Activated CD4-positive, alpha-beta T cell treated with anti-CD3 and anti-CD28 coated beads for 36 hours (primary cell): ENCODE measurements around the gene DUSP14. TPM values are rescaled to one million over a fixed set of nuclear protein-coding genes. Genes with fewer than 3 reads are reported as not detected.
"Not testable (repeated sequence)": the region's sequence is repeated elsewhere in the genome, so short reads cannot be mapped to it uniquely, and the experiment has no call there.

Source experiments
- ATAC-seq: fragments of 200-7000 bp; cut with Tn5 transposase; one replicate; pipeline ENCODE4 v1.10.0; 2021; ENCODE audit warnings: mild to moderate bottlenecking, moderate library complexity
- CTCF ChIA-PET: fragments of 350-600 bp; sonication (Branson Sonifier 250); formaldehyde crosslinking; loops from one replicate; lab custom pipeline; 2021; ENCODE audit warnings: antibody characterized with exemption; lab: Charles Lee
- POLR2A ChIA-PET: fragments of 350-600 bp; sonication (Branson Sonifier 250); formaldehyde crosslinking; loops from one replicate; lab custom pipeline; 2021; ENCODE audit warnings: antibody characterized with exemption, inconsistent platforms; lab: Charles Lee
- DNase-seq: peaks from one replicate; pipeline ENCODE4 v3.0.0-alpha.2; 2020
- H3K27ac Mint-ChIP-seq: one replicate; pipeline ENCODE4 v1.8.0; 2021; ENCODE audit warnings: mixed read lengths
- H3K27me3 Mint-ChIP-seq: one replicate; pipeline ENCODE4 v1.8.0; 2021; ENCODE audit warnings: mixed read lengths
- H3K36me3 Mint-ChIP-seq: one replicate; pipeline ENCODE4 v1.8.0; 2021; ENCODE audit warnings: low read depth, mixed read lengths
- H3K4me1 Mint-ChIP-seq: one replicate; pipeline ENCODE4 v1.8.0; 2021; ENCODE audit warnings: mixed read lengths
- H3K4me3 Mint-ChIP-seq: one replicate; pipeline ENCODE4 v1.8.0; 2021; ENCODE audit warnings: mild to moderate bottlenecking, moderate library complexity, mixed read lengths
- H3K9me3 Mint-ChIP-seq: one replicate; pipeline ENCODE4 v1.8.0; 2021; ENCODE audit warnings: low read depth, mixed read lengths
- intact Hi-C, 2 experiments: fragments of 100-400 bp; cut with DNase I in 1 of 2; cut with micrococcal nuclease in 1 of 2; formaldehyde crosslinking; loops; one replicate each; pipeline versions ENCODE4 v1.14.2 to v1.15.1; 2022 to 2024; cut with DNase I, micrococcal nuclease
- total RNA-seq, 2 experiments: library from RNA; stranded (reverse); gene quantifications; one replicate each; pipeline ENCODE4 v1.2.3, GENCODE V29; 2021

DUSP14 gene
- total RNA-seq, 2 experiments from 2014 or later = 11.9 to 13.1 TPM

DNA sequence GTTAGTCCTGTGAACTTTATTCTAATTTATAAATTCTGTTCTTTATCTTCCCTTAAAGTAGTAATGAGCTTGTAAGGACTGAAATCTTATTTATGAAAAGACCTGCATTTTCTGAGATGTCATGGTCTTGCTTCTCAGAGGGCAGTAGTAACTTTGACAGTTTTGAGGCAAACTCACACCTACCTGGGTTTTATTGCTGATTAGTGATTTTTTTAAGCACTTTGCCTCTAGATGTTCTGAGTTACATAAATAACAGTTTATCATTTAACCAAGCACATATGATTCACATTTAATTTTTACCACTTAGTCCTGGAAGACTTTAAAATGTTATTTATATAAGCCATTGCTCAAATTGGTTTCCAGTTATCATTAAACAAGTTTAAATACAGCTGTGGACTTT lies 10.7 kb downstream of the DUSP14 start:
- ChIA-PET CTCF (interaction anchor here (0.9 to 1.2 kb wide), 2 partner anchors 13 to 104 kb away, joined by 3 read pairs; no protein-coding TSS in a partner anchor), POLR2A (no interaction called here)
- Mint-ChIP-seq H3K27me3 (no peaks in the 10 kb centered on the region), H3K4me1 (no peaks in the 10 kb centered on the region), H3K27ac (no peak overlapping the region), H3K4me3 (no peak overlapping the region), H3K36me3 (no peaks in the 10 kb centered on the region), H3K9me3 (no peaks in the 10 kb centered on the region)
- intact Hi-C loops = no loop called here
- DNase-seq (no peak), ATAC-seq (no peak)

- POLR2A ChIA-PET = interaction anchor here (0.6 kb wide), 1 partner anchor 8 kb away, joined by 6 read pairs; no protein-coding TSS in a partner anchor
Measured at GRCh38 chr17:37502009-37502936, 12.6 kb downstream of the DUSP14 start.

DNA sequence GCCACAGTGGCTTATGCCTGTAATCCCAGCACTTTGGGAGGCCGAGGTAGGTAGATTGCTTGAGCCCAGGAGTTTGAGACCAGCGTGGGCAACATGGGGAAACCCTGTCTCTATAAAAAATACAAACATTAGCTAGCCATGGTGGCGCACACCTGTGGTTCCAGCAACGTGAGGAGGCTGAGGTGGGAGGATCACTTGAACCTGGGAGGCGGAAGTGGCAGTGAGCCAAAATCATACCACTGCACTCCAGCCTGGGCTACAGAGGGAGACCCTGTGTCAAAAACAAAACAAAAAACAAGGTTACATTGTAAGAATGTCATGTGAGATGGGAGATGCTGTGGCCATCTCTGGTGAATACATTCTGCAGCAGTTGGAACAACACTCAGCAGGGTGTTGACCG lies 13.5 kb downstream of the DUSP14 start:
- ATAC-seq = no peak
- Mint-ChIP-seq H3K27me3 (no peaks in the 10 kb centered on the region), H3K36me3 (no peaks in the 10 kb centered on the region)

More at GRCh38 chr17:37502009-37502936, 12.6 kb downstream of the DUSP14 start:
- H3K36me3 Mint-ChIP-seq = no peaks in the 10 kb centered on the region
- no peaks in the 10 kb centered on the region for H3K9me3 Mint-ChIP-seq
- no peaks in the 10 kb centered on the region for H3K27me3 Mint-ChIP-seq
- DNase-seq = no peak
- no peak overlapping the region for H3K27ac Mint-ChIP-seq
- H3K4me1 Mint-ChIP-seq = peaks cover 5% of the 10 kb centered on the region
- CTCF ChIA-PET = interaction anchor here (0.6 kb wide), 2 partner anchors 260 to 1383 kb away, joined by 3 to 5 read pairs; no protein-coding TSS in a partner anchor
- intact Hi-C loops = no loop called here
- no peak for ATAC-seq
- H3K4me3 Mint-ChIP-seq = no peak overlapping the region

GRCh38 chr17:37505333-37505732 lies 15.6 kb downstream of the DUSP14 start:
- no peak overlapping the region for H3K27ac Mint-ChIP-seq
- H3K4me1 Mint-ChIP-seq = peaks cover 12% of the 10 kb centered on the region
- no peaks in the 10 kb centered on the region for H3K36me3 Mint-ChIP-seq
- H3K4me3 Mint-ChIP-seq = no peak overlapping the region
- no peaks in the 10 kb centered on the region for H3K9me3 Mint-ChIP-seq
- peak; percentile 55 for ATAC-seq
- no peaks in the 10 kb centered on the region for H3K27me3 Mint-ChIP-seq
- CTCF ChIA-PET = interaction anchor here (0.7 to 1.0 kb wide), 2 partner anchors 64 to 78 kb away, joined by 3 read pairs; no protein-coding TSS in a partner anchor
- DNase-seq = no peak
- intact Hi-C loops = no loop called here
- POLR2A ChIA-PET = no interaction called here

More for the DNA sequence above, 13.5 kb downstream of the DUSP14 start:
- intact Hi-C loops = no loop called here
- H3K9me3 Mint-ChIP-seq = no peaks in the 10 kb centered on the region
- DNase-seq = no peak
- ChIA-PET POLR2A (no interaction called here), CTCF (interaction anchor here (0.6 kb wide), 1 partner anchor 1382 kb away, joined by 3 read pairs; no protein-coding TSS in a partner anchor)
- no peak overlapping the region for H3K27ac Mint-ChIP-seq
- no peak overlapping the region for H3K4me3 Mint-ChIP-seq
- peaks cover 5% of the 10 kb centered on the region for H3K4me1 Mint-ChIP-seq

DNA sequence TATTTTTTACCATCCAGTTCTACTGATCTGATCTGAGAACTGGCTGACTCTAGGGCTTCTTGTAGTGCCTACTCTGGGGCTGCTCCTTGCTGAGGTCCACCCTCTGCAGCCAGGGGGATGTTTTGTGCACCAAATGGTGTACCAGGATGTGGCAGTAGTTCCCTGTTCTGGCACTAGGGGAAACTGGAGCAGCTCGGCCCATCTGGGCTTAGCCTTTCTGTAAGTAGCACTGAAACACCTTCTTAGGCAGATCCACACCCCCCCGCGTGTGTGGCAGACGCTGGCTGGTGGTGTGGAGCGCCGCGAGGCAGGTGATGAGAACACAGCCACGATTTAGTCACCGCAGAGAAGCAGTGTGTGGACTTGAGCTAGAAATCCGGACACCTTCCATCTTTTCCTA lies 17.0 kb downstream of the DUSP14 start:
- Mint-ChIP-seq H3K4me1 (peaks cover 17% of the 10 kb centered on the region), H3K27ac (peak overlapping the region; percentile 15), H3K36me3 (no peaks in the 10 kb centered on the region), H3K27me3 (no peaks in the 10 kb centered on the region), H3K4me3 (no peak overlapping the region), H3K9me3 (no peaks in the 10 kb centered on the region)
- CTCF ChIA-PET = interaction anchor here (0.7 to 1.3 kb wide), 4 partner anchors 17 to 120 kb away, joined by 3 to 4 read pairs (median 3); no protein-coding TSS in a partner anchor
- ATAC-seq (peak; percentile 87), DNase-seq (peak; percentile 55)
- POLR2A ChIA-PET = no interaction called here
- intact Hi-C loops = no loop called here

GRCh38 chr17:37507111-37507510 lies 17.4 kb downstream of the DUSP14 start:
- CTCF ChIA-PET = interaction anchor here (0.7 to 1.3 kb wide), 4 partner anchors 17 to 121 kb away, joined by 3 to 4 read pairs (median 3); no protein-coding TSS in a partner anchor
- H3K27me3 Mint-ChIP-seq = no peaks in the 10 kb centered on the region
- intact Hi-C loops = no loop called here

GRCh38 chr17:37510056-37510455 lies 20.4 kb downstream of the DUSP14 start:
- no peak for ATAC-seq
- peaks cover 17% of the 10 kb centered on the region for H3K4me1 Mint-ChIP-seq
- H3K36me3 Mint-ChIP-seq = peaks cover 9% of the 10 kb centered on the region
- H3K9me3 Mint-ChIP-seq = no peaks in the 10 kb centered on the region
- no peak overlapping the region for H3K27ac Mint-ChIP-seq
- no peak for DNase-seq
- intact Hi-C loops = no loop called here
- H3K4me3 Mint-ChIP-seq = no peak overlapping the region
- no peaks in the 10 kb centered on the region for H3K27me3 Mint-ChIP-seq
- ChIA-PET CTCF (interaction anchor here (0.6 kb wide), 1 partner anchor 84 kb away, joined by 4 read pairs; no protein-coding TSS in a partner anchor), POLR2A (no interaction called here)

More at GRCh38 chr17:37507111-37507510, 17.4 kb downstream of the DUSP14 start:
- POLR2A ChIA-PET = no interaction called here
- Mint-ChIP-seq H3K36me3 (peaks cover 2% of the 10 kb centered on the region), H3K27ac (no peak overlapping the region), H3K4me1 (peaks cover 17% of the 10 kb centered on the region), H3K9me3 (no peaks in the 10 kb centered on the region), H3K4me3 (no peak overlapping the region)
- DNase-seq (no peak), ATAC-seq (no peak)

DNA sequence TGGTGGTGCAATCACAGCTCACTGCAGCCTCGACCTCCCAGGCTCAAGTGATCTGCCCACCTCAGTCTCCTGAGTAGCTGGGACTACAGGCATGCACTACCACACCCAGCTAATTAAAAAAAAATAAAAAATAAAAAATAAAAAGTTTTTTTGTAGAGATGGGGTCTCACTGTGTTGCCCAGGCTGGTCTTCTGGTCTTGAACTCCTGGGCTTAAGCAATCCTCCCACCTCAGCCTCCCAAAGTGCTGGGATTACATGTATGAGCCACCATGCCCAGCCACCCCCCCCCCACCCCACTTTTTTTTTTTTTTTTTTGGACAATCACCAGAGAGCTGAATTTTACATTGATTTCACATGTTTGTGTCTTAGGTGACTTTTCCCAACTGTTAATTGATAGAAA lies 22.0 kb downstream of the DUSP14 start:
- DNase-seq, H3K27ac Mint-ChIP-seq, H3K9me3 Mint-ChIP-seq, POLR2A ChIA-PET, H3K27me3 Mint-ChIP-seq, H3K4me3 Mint-ChIP-seq, CTCF ChIA-PET, intact Hi-C loops, ATAC-seq: not testable (repeated sequence)
- Mint-ChIP-seq H3K4me1 (peaks cover 12% of the 10 kb centered on the region), H3K36me3 (peaks cover 12% of the 10 kb centered on the region)

DNA sequence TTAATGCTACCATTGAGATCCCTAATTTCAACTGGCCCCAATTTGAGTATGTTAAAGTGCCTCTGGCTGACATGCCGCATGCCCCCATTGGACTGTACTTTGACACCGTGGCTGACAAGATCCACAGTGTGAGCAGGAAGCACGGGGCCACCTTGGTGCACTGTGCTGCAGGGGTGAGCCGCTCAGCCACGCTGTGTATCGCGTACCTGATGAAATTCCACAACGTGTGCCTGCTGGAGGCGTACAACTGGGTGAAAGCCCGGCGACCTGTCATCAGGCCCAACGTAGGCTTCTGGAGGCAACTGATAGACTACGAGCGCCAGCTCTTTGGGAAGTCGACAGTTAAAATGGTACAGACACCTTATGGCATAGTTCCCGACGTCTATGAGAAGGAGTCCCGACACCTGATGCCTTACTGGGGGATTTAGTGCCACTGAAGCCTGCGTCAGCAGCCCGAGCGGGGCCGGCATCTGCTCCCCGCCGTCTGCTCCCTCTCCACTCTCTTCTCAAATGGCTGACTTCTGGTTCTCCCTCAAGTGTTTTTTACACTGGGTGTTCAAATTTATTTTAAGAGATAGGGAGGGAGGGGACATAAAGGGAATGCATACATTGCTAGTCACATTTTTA lies 22.9 kb downstream of the DUSP14 start:
- ChIA-PET CTCF (no interaction called here), POLR2A (no interaction called here)
- Mint-ChIP-seq H3K27ac (no peak overlapping the region), H3K36me3 (peaks cover 15% of the 10 kb centered on the region), H3K4me1 (peaks cover 12% of the 10 kb centered on the region), H3K9me3 (no peaks in the 10 kb centered on the region), H3K4me3 (no peak overlapping the region), H3K27me3 (no peaks in the 10 kb centered on the region)
- DNase-seq = no peak
- intact Hi-C loops = no loop called here
- ATAC-seq = no peak

- CTCF ChIA-PET = interaction anchor here (0.6 to 1.3 kb wide), 2 partner anchors 13 to 466 kb away, joined by 3 to 5 read pairs; no protein-coding TSS in a partner anchor
- peaks cover 17% of the 10 kb centered on the region for H3K36me3 Mint-ChIP-seq
- no peak overlapping the region for H3K27ac Mint-ChIP-seq
- peaks cover 12% of the 10 kb centered on the region for H3K4me1 Mint-ChIP-seq
- H3K9me3 Mint-ChIP-seq = no peaks in the 10 kb centered on the region
- DNase-seq (no peak), ATAC-seq (no peak)
- no peak overlapping the region for H3K4me3 Mint-ChIP-seq
- intact Hi-C loops = no loop called here
- POLR2A ChIA-PET = no interaction called here
- no peaks in the 10 kb centered on the region for H3K27me3 Mint-ChIP-seq
Measured at GRCh38 chr17:37513711-37514110, 24.0 kb downstream of the DUSP14 start.

GRCh38 chr17:37516127-37516571 lies 26.5 kb downstream of the DUSP14 start:
- CTCF ChIA-PET = interaction anchor here (0.7 to 1.4 kb wide), 2 partner anchors 21 to 84 kb away, joined by 3 to 4 read pairs; no protein-coding TSS in a partner anchor
- H3K4me3 Mint-ChIP-seq = no peak overlapping the region
- POLR2A ChIA-PET = interaction anchor here (0.6 kb wide), 1 partner anchor 22 kb away, joined by 4 read pairs; no protein-coding TSS in a partner anchor
- H3K36me3 Mint-ChIP-seq = peaks cover 21% of the 10 kb centered on the region
- no peaks in the 10 kb centered on the region for H3K27me3 Mint-ChIP-seq
- DNase-seq (no peak), ATAC-seq (no peak)
- no peak overlapping the region for H3K27ac Mint-ChIP-seq
- intact Hi-C loops = no loop called here
- H3K4me1 Mint-ChIP-seq = no peaks in the 10 kb centered on the region
- no peaks in the 10 kb centered on the region for H3K9me3 Mint-ChIP-seq
